ENCODE data around the gene CHRNE.

GRCh38 chr17:4934173-4934979 lies 31.5 kb upstream of the CHRNE start:
- TF ChIP-seq CTCF (IDR thresholded peaks at IDR 0.05) (no peak), RFX5 (IDR thresholded peaks at IDR 0.05) (no peak), POLR2A (IDR thresholded peaks at IDR 0.05; ENCODE audit: low read length) (peak; percentile 10; the same call in 1 of the 2 replicates), EP300 (IDR thresholded peaks at IDR 0.05) (no peak), REST (IDR thresholded peaks at IDR 0.05) (no peak), NR3C1 (IDR thresholded peaks at IDR 0.05) (no peak), CHD4 (IDR thresholded peaks at IDR 0.05; ENCODE audit: borderline replicate concordance) (no peak), HOXB13 (CRISPR knock-in tag; IDR thresholded peaks at IDR 0.05; ENCODE audit: low read depth) (no peak), RAD21 (conservative IDR thresholded peaks at IDR 0.05 in 1 of 2, IDR thresholded peaks at IDR 0.05 in 1 of 2) (no peak), KDM1A (IDR thresholded peaks at IDR 0.05; ENCODE audit: low read depth) (no peak), JUNB (IDR thresholded peaks at IDR 0.05) (no peak), MAZ (IDR thresholded peaks at IDR 0.05; ENCODE audit: borderline replicate concordance, low read depth, low read length) (no peak), PHF8 (IDR thresholded peaks at IDR 0.05; ENCODE audit: borderline replicate concordance, low read depth) (no peak)
